Spleen (tissue), 11 donors: ENCODE measurements around the gene TYSND1. TPM values are rescaled to one million over a fixed set of nuclear protein-coding genes. Genes with fewer than 3 reads are reported as not detected.

Experiments
- DNase-seq: peaks from one replicate; pipeline ENCODE4 v3.0.0-alpha.2; 2020
- H3K27ac ChIP-seq, 8 donors: fragments of 200-600 bp; sonication (generic) in 7 of 8; 1 replicate in 4 of 8; 2 replicates in 4 of 8; pipeline versions ENCODE4 v1.5.0 to v1.8.0; 2016 to 2021; ENCODE audit warnings: inconsistent platforms in 4 of 8, mild to moderate bottlenecking in 4 of 8, moderate library complexity in 1 of 8
- H3K27me3 ChIP-seq, 7 donors: fragments of 200-600 bp; sonication (generic) in 6 of 7; replicated peaks in 1 of 7; 1 replicate in 4 of 7; 2 replicates in 3 of 7; pipeline versions ENCODE4 v1.5.0 to v1.8.0; 2016 to 2021; ENCODE audit warnings: inconsistent platforms in 3 of 7, mild to moderate bottlenecking in 1 of 7
- H3K36me3 ChIP-seq, 6 donors: fragments of 200-600 bp; sonication (generic) in 5 of 6; 1 replicate in 4 of 6; 2 replicates in 2 of 6; pipeline versions ENCODE4 v1.5.0 to v1.8.0; 2016 to 2021; ENCODE audit warnings: inconsistent platforms in 2 of 6
- H3K4me1 ChIP-seq, 6 donors: fragments of 200-600 bp; sonication (generic) in 5 of 6; 1 replicate in 3 of 6; 2 replicates in 3 of 6; pipeline versions ENCODE4 v1.5.0 to v1.8.0; 2016 to 2021; ENCODE audit warnings: inconsistent platforms in 3 of 6
- H3K4me3 ChIP-seq, 8 donors: fragments of 200-600 bp; sonication (generic) in 7 of 8; 1 replicate in 4 of 8; 2 replicates in 4 of 8; pipeline versions ENCODE4 v1.5.0 to v1.8.0; 2016 to 2021; ENCODE audit warnings: inconsistent platforms in 4 of 8, mild to moderate bottlenecking in 4 of 8, moderate library complexity in 2 of 8
- H3K9me3 ChIP-seq, 8 donors: fragments of 200-600 bp; sonication (generic) in 7 of 8; 1 replicate in 4 of 8; 2 replicates in 4 of 8; pipeline versions ENCODE4 v1.5.0 to v1.8.0; 2016 to 2021; ENCODE audit warnings: inconsistent platforms in 4 of 8
- CTCF ChIP-seq, 11 experiments: fragments of 200-600 bp in 7 of 11; fragments of 450-650 bp in 4 of 11; sonication (generic) in 4 of 11; IDR thresholded peaks in 8 of 11; conservative IDR thresholded peaks in 3 of 11; 1 replicate in 7 of 11; 2 replicates in 4 of 11; pipeline versions ENCODE4 v1.4.0 to v1.8.0; 2016 to 2021; ENCODE audit warnings: antibody characterized with exemption in 11 of 11, inconsistent platforms in 4 of 11, mild to moderate bottlenecking in 1 of 11
- POLR2A ChIP-seq, 3 donors: fragments of 450-650 bp; IDR thresholded peaks; one replicate each; pipeline ENCODE4 v1.5.1; 2017; ENCODE audit warnings: antibody characterized with exemption in 3 of 3, mild to moderate bottlenecking in 1 of 3
- POLR2AphosphoS5 ChIP-seq, 3 donors: sonication (generic); formaldehyde crosslinking; IDR thresholded peaks; one replicate each; pipeline ENCODE4 v1.5.1; 2017; ENCODE audit warnings: antibody characterized with exemption in 3 of 3
- WGBS, 5 donors: extraction: QIAGEN DNeasy Blood & Tissue Kit in 3 of 5; methylation state at CpG; one replicate each; pipeline versions ENCODE4 v1.1.5 to v1.1.7; 2013 to 2018; 5-methylcytosine and 5-hydroxymethylcytosine counted together
- intact Hi-C: fragments of 100-400 bp; cut with DNase I; formaldehyde crosslinking; loops from one replicate; pipeline ENCODE4 v1.15.0; 2023; ENCODE audit warnings: low total_unique reads
- polyA plus RNA-seq, 3 donors: library from polyadenylated mRNA; stranded (reverse); fragments of 200-250 nt; gene quantifications; one replicate each; pipeline ENCODE4 v1.2.1, GENCODE V29; 2013
- total RNA-seq, 7 donors: library from RNA; depleted of rRNA in 3 of 7; stranded (reverse); fragments of >200 nt in 3 of 7; fragmentation: NEBNext Ultra II Directional in 4 of 7; extraction: Animal tissue kit (Norgen Biotek cat#: 25700) in 4 of 7; gene quantifications; one replicate each; pipeline versions ENCODE4 v1.1.0 to v1.2.1, GENCODE V29; 2016 to 2021
- donor health status: healthy with polysubstance abuse.
- donor health status: DM: no; HTN: no; CAD: no; lungs with moderate emphysema.
- donor health status: DM: no; HTN: no; CAD: no.
- donor health status: Bipolar disorder and iron deficiency.
- donor health status: healthy.
- donor health status: DM: no; HTN: no; CAD: no.
- donor health status: DM: yes; HTN: yes; CAD: no.

TYSND1 gene
- total and polyA plus RNA-seq, 10 donors = 14.1 to 20.9 (median 16.9) TPM

- TF ChIP-seq CTCF (IDR thresholded peaks at IDR 0.05 in 8 of 11, conservative IDR thresholded peaks at IDR 0.05 in 3 of 11) = no peak
- TF ChIP-seq POLR2A (IDR thresholded peaks at IDR 0.05) = no peak
- no peak for TF ChIP-seq POLR2AphosphoS5 (IDR thresholded peaks at IDR 0.05)
- H3K4me1 ChIP-seq = peaks cover 0 to 53% (median 20%) of the 10 kb centered on the region in 6 donors
- no peaks in the 10 kb centered on the region for H3K9me3 ChIP-seq
- no peak for DNase-seq
- H3K27ac ChIP-seq = peak overlapping the region in 6 of 8 donors; percentile 22 to 65 (median 54)
- H3K27me3 ChIP-seq = no peaks in the 10 kb centered on the region
- no peaks in the 10 kb centered on the region for H3K36me3 ChIP-seq
- H3K4me3 ChIP-seq = no peak overlapping the region
- intact Hi-C loops = no loop called here
Measured at GRCh38 chr10:70191972-70192305, 45.4 kb upstream of the TYSND1 start.

- Histone ChIP-seq H3K36me3 (no peaks in the 10 kb centered on the region), H3K4me3 (no peak overlapping the region), H3K27ac (peak overlapping the region in 3 of 8 donors; percentile 12 to 65 (median 40)), H3K4me1 (peaks cover 0 to 51% (median 20%) of the 10 kb centered on the region in 6 donors), H3K27me3 (no peaks in the 10 kb centered on the region), H3K9me3 (no peaks in the 10 kb centered on the region)
- DNase-seq = no peak
- WGBS, 5 donors = 56 to 69% (median 64%) methylated on average over 4 of the region's 4 CpGs
- no peak for TF ChIP-seq CTCF (IDR thresholded peaks at IDR 0.05 in 8 of 11, conservative IDR thresholded peaks at IDR 0.05 in 3 of 11)
- no peak for TF ChIP-seq POLR2A (IDR thresholded peaks at IDR 0.05)
- no peak for TF ChIP-seq POLR2AphosphoS5 (IDR thresholded peaks at IDR 0.05)
- intact Hi-C loops = no loop called here
Measured at GRCh38 chr10:70191161-70191971, 44.9 kb upstream of the TYSND1 start.

- Histone ChIP-seq H3K36me3 (no peaks in the 10 kb centered on the region), H3K4me3 (no peak overlapping the region), H3K9me3 (no peaks in the 10 kb centered on the region), H3K4me1 (peaks cover 0 to 51% (median 20%) of the 10 kb centered on the region in 6 donors), H3K27ac (peak overlapping the region in 2 of 8 donors; percentile 12 to 65), H3K27me3 (no peaks in the 10 kb centered on the region)
- DNase-seq = no peak
- WGBS, 5 donors = 68 to 92% (median 82%) methylated on average over 5 of the region's 5 CpGs
- intact Hi-C loops = no loop called here
- no peak for TF ChIP-seq POLR2AphosphoS5 (IDR thresholded peaks at IDR 0.05)
- no peak for TF ChIP-seq CTCF (IDR thresholded peaks at IDR 0.05 in 8 of 11, conservative IDR thresholded peaks at IDR 0.05 in 3 of 11)
- TF ChIP-seq POLR2A (IDR thresholded peaks at IDR 0.05) = no peak
Measured at GRCh38 chr10:70190581-70190980, 44.1 kb upstream of the TYSND1 start.

GRCh38 chr10:70190102-70190501 lies 43.6 kb upstream of the TYSND1 start:
- WGBS, 5 donors = 83 to 91% (median 88%) methylated on average over 8 of the region's 8 CpGs
- intact Hi-C loops = no loop called here
- Histone ChIP-seq H3K27me3 (no peaks in the 10 kb centered on the region), H3K36me3 (no peaks in the 10 kb centered on the region), H3K4me1 (peaks cover 0 to 51% (median 20%) of the 10 kb centered on the region in 6 donors), H3K4me3 (no peak overlapping the region), H3K27ac (peak overlapping the region in 1 of 8 donors; percentile 11), H3K9me3 (no peaks in the 10 kb centered on the region)
- DNase-seq = no peak
- TF ChIP-seq POLR2AphosphoS5 (IDR thresholded peaks at IDR 0.05) = no peak
- no peak for TF ChIP-seq POLR2A (IDR thresholded peaks at IDR 0.05)
- no peak for TF ChIP-seq CTCF (IDR thresholded peaks at IDR 0.05 in 8 of 11, conservative IDR thresholded peaks at IDR 0.05 in 3 of 11)
